IPS-11a (cell line): ENCODE measurements around the gene NISCH.
"Not testable (repeated sequence)": the region's sequence is repeated elsewhere in the genome, so short reads cannot be mapped to it uniquely, and the experiment has no call there.

Experiments used
- H3K4me3 ChIP-seq: one replicate; pipeline ENCODE4 v1.5.1; 2013; ENCODE audit warnings: low read depth, low read length, control low read depth

NISCH gene

DNA sequence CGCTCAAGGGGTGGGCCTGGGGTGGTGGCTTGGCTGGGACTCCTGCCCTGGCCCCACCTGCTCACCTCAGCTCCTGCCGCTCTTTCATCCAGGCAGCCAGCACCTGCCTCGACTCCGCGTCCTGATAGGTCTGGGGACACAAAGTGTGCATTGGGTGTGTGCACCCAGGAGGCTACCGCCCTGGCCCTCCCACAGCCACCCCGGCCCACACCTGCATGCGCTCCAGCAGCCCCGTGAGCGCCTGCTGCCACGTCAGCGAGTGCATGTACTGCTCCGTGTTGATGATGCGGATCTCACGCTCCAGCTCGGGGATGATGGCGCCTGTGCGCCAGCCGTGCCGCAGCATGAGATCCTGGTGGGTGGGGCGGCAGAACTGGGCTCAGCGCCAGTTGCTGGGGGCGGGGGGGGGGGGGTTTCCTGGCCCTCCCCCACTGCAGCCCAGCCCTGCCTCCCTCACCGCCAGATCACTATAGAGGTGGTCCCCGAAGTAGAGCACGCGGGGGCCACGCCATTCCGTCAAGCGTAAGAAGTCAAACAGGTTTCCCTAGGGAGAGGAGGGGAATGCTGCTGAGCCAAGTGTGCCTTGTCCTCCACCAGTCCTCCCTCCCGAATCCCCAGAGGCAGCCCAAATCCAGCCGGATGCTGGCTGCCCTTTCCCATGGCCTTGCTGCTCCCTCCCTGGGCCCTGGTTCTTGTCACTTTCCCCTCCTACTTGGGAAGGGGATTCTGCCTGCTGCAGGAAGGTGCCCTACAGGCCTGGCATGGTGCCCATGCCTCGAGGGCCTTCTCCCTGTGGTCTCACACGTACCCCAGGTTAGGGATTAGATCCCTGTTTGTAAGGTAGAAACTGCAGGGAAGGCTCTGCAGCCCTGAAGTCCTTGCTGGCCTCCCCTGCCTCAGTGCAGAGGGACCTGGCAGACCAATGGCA is 69.6 kb downstream of the NISCH start:
- no peak overlapping the region for H3K4me3 ChIP-seq

DNA sequence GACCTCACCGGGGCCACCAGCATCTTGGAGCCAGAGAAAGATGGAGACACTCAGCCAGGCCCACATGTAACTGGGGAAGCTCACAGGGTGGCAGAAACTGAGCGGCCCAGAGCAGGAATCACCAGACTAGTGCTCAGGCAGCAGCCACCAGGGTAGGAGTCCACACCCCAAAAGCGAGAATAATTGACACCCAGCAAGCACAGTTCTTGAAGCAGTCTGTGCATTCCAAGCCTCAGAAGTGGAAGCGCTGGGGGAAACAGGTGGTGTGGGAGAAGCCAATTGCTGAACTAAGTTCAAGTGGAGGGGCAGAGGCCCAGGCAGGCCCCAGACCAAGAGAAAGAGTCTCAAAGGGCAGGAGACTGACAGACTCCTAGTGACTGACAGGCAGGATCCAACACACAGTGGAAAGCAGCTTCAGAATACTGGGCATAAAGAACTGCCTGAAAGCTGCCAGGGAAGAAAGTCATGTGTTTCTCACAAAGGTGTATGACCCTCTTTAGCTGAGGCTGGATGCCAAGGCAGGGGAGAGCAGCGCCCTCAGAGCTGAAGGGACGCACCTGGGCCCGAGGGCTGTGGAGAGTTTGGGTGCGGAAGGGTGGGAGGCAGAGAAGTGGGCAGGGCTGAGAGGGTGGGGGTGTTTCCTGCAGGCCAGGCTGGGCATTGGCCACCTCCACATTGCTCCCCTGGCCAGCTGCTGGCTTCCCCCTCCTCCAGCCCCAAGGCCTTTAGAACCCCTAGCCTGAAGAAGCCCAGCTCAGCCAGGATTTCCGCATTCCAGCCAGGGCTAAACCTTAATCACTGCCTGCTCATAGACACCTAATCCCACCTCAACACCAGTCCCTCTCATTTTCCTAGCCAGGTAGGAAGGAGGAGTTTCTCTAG is 70.5 kb downstream of the NISCH start:
- no peak overlapping the region for H3K4me3 ChIP-seq

DNA sequence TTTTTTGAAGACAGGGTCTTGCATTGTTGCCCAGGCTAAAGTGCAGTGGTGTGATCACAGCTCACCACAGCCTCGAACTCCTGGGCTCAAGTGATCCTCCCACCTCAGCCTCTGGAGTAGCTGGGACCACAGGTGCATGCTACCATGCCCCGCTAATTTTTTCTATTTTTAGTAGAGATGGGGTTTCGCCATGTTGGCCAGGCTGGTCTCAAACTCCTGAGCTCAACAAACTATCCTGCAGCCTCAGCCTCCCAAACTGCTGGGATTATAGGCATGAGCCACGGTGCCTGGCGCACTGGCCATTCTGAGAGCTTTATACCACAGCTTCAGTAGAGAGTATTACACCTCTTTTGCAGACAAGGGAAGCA is 71.3 kb downstream of the NISCH start:
- not testable (repeated sequence) for H3K4me3 ChIP-seq

- H3K4me3 ChIP-seq, result no peak overlapping the region
Measured at GRCh38 chr3:52527039-52527731, 71.8 kb downstream of the NISCH start.

DNA sequence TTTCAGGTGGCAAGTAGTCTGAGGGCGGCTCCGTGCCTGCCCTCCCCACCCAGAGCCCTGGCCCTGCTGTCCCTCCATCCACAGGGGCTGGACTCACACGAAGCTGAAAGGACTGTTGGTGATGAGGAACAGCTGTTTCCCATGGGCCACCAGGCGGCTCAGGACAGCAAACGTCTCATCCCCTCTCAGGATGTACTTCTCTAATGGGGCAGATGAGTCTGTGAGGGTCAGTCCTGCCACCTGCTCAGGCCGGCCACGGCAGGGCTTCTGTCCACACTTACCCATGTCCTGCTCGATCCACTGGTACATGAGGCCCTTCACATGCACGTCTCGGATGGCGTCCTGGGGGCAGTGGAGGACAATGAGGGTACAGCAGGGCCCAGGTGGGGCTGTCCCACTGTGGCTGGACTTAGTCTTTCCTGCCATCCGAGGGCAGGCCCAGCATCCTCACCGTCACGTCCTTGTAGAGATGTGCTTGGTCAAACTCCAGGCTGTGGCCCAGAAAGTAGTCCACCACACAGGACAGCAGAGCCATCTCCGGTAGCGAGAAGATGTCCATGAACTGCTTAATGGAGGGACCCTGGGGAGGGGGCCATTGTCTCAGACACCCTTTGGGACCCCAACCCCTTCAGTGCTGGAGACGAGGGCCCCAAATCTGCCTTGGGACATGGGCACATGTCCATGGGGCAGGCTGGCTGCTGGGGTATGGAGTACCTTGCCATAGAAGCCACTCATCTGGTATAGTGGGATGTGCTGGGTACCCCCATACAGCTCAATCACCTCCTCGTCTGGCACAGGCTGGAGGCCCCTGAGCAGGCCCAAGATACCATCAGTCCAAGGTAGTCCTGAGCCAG is 72.6 kb downstream of the NISCH start:
- H3K4me3 ChIP-seq, result no peak overlapping the region

GRCh38 chr3:52528586-52529375 is 73.4 kb downstream of the NISCH start:
- no peak overlapping the region for H3K4me3 ChIP-seq

DNA sequence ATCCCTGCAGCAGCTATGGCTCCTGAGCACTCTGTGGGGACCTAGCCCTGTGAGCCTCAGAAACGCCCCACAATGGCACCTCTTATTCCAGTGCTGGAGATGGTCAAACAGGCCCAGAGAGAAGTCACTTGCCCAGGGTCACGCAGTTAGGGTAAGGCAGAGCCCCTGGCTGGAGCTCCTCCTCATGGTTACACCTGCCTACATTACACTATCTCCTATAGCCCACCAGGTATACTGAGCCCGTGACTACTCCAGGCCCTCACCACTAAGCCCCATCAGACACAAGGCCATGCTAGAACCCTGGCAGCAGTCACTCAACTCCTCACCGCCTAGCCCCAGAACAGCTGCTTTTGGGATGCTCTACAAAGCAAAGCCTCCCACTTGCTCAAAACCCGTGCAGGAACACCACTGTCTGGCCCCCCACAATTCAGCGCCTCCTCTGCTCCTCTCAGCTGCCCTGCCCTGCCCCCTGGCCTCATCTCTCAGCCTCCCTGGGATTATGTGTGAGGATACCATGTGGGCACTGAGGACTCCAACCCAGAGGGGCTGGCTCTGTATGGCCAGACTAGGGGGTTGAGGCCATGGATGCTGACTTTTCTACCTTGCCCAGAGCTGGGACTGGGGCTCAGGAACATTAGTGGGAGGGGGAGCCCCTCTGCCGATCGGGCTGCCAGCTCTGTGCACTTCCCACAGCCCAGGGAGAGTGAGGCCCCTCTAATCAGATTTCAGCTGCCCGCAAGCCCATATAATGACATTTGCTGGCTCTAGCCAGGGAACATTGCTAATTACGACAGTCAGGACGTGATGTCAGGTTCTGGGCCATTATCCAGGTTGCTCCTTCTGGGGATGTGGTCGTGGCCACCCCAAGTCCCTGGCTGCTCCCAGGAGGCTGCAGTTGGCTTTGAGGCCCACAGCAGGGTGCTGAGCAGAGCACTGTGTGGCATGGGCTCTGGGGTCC is 74.3 kb downstream of the NISCH start:
- H3K4me3 ChIP-seq, result no peak overlapping the region

DNA sequence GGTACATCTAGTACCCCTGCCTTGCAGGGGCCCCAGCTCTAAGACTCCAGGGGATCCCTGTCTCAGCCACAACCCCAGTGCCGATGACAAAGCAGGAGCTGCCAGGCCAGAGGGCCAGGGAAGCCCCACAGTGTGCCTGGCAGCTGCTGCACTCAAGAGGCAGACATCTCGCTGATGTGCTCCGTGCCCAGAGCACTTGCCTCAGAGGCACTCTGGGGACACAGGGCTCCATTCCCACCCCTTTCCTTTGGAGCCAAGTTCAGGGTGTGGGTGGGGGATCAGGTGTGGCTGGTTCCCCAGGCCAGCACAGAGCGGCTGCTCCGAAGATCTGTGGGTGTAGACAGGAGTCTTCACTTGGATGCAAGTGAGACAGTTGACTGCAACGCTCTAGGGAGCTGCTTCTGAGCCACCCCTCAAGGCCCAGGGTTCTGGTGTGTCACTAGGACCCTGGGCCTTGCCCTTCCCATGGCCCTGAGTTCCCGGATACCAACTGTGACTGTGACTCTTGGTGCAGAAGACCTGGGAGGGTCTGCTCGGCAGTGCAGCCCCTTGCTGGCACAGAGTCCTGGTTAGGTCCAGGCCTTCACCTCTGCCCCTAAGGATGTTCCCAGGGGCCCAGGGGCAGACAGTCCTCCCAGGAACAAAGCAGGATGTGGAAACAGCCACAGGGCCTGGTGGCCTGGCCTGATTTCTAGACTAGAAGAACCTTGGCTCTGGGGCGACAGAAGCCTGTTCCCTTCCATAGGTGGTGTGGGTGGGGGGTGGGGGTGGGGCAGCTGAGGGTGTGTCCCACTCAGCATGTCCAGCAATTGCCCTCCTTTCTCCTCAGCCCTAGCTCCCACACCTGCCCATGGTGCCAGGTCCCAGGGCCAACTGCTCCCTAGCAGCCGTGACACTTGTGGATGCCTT is 75.8 kb downstream of the NISCH start:
- no peak overlapping the region for H3K4me3 ChIP-seq

- peak overlapping the region; percentile 63 for H3K4me3 ChIP-seq
Measured at GRCh38 chr3:52531860-52532516, 76.6 kb downstream of the NISCH start.

DNA sequence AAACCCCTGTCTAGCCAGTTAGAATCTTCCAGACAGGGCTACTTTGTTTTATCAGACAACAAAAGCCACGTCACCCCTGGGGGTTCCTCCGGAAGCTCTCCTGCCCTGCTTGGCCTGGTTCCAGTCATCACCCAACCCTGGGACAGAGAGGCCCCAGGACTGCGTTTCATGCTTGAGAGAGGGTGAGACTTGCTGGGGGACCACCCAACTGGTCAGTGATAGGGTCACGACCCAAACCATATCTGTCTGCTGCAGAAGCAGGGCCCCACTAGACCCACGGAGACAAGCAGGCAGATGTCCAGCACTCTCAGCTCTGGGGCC is 77.1 kb downstream of the NISCH start:
- peak overlapping the region; percentile 63 for H3K4me3 ChIP-seq

- H3K4me3 ChIP-seq, result peak overlapping the region; percentile 63
Measured at GRCh38 chr3:52532838-52533622, 77.6 kb downstream of the NISCH start.

- H3K4me3 ChIP-seq, result peak within 1 kb of the TSS; percentile 63
Measured at GRCh38 chr3:52533623-52534280, 78.3 kb downstream of the NISCH start, which contains the start of gene NT5DC2. NT5DC2 (minus strand) TSS chr3:52533857; CDS start chr3:52533737, 120 bp downstream.

- peak overlapping the region; percentile 47 for H3K4me3 ChIP-seq
Measured at GRCh38 chr3:52534281-52535183, 79.1 kb downstream of the NISCH start.

DNA sequence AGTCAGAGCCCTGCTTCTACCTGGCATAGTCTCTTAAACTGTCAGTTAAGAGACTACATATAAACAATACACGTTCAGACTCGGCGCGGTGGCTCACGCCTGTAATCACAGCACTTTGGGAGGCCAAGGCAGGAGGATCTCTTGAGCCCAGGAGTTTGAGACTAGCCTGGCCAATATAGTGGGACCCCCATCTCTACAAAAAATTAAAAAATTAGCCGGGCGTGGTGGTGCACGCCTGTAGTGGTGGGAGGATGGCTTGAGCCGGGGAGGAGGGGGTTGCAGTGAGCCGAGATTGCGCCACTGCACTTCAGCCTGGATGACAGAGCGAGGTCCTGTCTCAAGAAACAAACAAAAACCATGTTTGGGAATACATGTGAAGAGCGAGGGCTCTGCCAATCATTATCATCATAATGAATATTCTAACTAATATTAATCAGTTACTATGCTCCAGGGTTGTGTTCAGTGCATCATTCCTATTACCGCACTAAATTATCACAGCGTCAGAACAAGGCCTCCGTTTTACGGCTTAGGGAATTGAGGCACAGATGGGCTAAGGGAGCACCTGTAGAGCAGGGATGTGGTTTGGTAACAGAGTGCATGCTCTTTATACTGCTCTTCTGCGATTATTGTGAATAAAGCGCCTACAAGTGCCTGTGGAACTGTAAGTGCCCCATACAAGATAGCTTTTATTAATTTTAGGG is 80.2 kb downstream of the NISCH start:
- no peak overlapping the region for H3K4me3 ChIP-seq
